ENCODE measurements around the gene STRA6. TPM values are rescaled to one million over a fixed set of nuclear protein-coding genes. Genes with fewer than 3 reads are reported as not detected.

Gene STRA6
- total RNA-seq, 4 donors from 2014 or later, result not detected

DNA sequence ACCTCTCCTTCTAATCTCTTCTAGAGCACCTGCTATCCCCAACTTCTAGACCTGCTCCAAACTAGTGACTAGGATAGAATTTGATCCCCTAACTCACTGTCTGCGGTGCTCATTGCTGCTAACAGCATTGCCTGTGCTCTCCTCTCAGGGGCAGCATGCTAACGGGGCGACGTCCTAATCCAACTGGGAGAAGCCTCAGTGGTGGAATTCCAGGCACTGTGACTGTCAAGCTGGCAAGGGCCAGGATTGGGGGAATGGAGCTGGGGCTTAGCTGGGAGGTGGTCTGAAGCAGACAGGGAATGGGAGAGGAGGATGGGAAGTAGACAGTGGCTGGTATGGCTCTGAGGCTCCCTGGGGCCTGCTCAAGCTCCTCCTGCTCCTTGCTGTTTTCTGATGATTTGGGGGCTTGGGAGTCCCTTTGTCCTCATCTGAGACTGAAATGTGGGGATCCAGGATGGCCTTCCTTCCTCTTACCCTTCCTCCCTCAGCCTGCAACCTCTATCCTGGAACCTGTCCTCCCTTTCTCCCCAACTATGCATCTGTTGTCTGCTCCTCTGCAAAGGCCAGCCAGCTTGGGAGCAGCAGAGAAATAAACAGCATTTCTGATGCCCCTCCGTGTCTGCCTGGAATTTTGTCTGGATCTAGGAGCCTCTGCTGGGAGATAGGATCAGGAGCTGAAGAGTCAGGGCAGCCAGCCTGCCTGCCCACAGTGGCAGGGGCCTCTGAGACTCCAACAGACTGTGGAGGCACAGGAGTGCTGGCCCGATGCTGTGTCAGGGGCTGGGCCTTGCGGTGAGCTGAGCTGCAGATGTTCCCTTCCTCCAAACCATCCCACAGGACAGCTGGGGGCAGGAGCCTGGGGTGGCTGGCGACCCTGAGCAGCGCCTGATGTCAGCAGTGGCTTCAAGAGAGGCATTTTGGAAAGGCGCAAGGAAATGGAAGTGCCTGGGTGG lies 26.0 kb downstream of the STRA6 start:
- peaks cover 42 to 85% of the 10 kb centered on the region in 2 donors for H3K4me1 ChIP-seq
- 85 to 86% methylated on average over 8 to 9 of the region's 10 CpGs for WGBS, 2 donors
- H3K36me3 ChIP-seq, result no peaks in the 10 kb centered on the region
- intact Hi-C loops (cut with DNase I), result no loop called here
- no peaks in the 10 kb centered on the region for H3K9me3 ChIP-seq
- no peak overlapping the region for H3K4me3 ChIP-seq (replicated peaks in 1 of 3)
- DNase-seq, result no peak
- TF ChIP-seq, protein P1, sequence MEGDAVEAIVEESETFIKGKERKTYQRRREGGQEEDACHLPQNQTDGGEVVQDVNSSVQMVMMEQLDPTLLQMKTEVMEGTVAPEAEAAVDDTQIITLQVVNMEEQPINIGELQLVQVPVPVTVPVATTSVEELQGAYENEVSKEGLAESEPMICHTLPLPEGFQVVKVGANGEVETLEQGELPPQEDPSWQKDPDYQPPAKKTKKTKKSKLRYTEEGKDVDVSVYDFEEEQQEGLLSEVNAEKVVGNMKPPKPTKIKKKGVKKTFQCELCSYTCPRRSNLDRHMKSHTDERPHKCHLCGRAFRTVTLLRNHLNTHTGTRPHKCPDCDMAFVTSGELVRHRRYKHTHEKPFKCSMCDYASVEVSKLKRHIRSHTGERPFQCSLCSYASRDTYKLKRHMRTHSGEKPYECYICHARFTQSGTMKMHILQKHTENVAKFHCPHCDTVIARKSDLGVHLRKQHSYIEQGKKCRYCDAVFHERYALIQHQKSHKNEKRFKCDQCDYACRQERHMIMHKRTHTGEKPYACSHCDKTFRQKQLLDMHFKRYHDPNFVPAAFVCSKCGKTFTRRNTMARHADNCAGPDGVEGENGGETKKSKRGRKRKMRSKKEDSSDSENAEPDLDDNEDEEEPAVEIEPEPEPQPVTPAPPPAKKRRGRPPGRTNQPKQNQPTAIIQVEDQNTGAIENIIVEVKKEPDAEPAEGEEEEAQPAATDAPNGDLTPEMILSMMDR (IDR thresholded peaks at IDR 0.05), result no peak
- TF ChIP-seq POLR2A (IDR thresholded peaks at IDR 0.05), result no peak
- peak overlapping the region in 1 of 3 donors; percentile 30 for H3K27ac ChIP-seq
- H3K27me3 ChIP-seq, result no peaks in the 10 kb centered on the region

DNA sequence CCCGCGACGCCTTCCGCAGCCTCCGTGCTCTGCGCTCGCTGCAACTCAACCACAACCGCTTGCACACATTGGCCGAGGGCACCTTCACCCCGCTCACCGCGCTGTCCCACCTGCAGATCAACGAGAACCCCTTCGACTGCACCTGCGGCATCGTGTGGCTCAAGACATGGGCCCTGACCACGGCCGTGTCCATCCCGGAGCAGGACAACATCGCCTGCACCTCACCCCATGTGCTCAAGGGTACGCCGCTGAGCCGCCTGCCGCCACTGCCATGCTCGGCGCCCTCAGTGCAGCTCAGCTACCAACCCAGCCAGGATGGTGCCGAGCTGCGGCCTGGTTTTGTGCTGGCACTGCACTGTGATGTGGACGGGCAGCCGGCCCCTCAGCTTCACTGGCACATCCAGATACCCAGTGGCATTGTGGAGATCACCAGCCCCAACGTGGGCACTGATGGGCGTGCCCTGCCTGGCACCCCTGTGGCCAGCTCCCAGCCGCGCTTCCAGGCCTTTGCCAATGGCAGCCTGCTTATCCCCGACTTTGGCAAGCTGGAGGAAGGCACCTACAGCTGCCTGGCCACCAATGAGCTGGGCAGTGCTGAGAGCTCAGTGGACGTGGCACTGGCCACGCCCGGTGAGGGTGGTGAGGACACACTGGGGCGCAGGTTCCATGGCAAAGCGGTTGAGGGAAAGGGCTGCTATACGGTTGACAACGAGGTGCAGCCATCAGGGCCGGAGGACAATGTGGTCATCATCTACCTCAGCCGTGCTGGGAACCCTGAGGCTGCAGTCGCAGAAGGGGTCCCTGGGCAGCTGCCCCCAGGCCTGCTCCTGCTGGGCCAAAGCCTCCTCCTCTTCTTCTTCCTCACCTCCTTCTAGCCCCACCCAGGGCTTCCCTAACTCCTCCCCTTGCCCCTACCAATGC lies 27.1 kb downstream of the STRA6 start:
- H3K4me1 ChIP-seq, result peaks cover 42 to 84% of the 10 kb centered on the region in 2 donors
- DNase-seq, result no peak
- H3K9me3 ChIP-seq, result no peaks in the 10 kb centered on the region
- no peak overlapping the region for H3K27ac ChIP-seq
- H3K27me3 ChIP-seq, result no peaks in the 10 kb centered on the region
- no peak for TF ChIP-seq POLR2A (IDR thresholded peaks at IDR 0.05)
- TF ChIP-seq, protein P1 (IDR thresholded peaks at IDR 0.05), result no peak
- intact Hi-C loops (cut with DNase I), result no loop called here
- 92% methylated on average over 33 to 36 of the region's 45 CpGs for WGBS, 2 donors
- H3K4me3 ChIP-seq (replicated peaks in 1 of 3), result no peak overlapping the region
- H3K36me3 ChIP-seq, result no peaks in the 10 kb centered on the region

DNA sequence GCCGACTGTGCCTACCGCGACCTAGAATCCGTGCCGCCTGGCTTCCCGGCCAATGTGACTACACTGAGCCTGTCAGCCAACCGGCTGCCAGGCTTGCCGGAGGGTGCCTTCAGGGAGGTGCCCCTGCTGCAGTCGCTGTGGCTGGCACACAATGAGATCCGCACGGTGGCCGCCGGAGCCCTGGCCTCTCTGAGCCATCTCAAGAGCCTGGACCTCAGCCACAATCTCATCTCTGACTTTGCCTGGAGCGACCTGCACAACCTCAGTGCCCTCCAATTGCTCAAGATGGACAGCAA lies 27.7 kb downstream of the STRA6 start:
- Histone ChIP-seq H3K9me3 (no peaks in the 10 kb centered on the region), H3K27me3 (no peaks in the 10 kb centered on the region), H3K4me3 (replicated peaks in 1 of 3) (peak overlapping the region in 1 of 3 donors; percentile 32), H3K27ac (peak overlapping the region; percentile 82 to 93 (median 83)), H3K4me1 (peaks cover 38 to 78% of the 10 kb centered on the region in 2 donors), H3K36me3 (no peaks in the 10 kb centered on the region)
- no peak for DNase-seq
- intact Hi-C loops (cut with DNase I), result no loop called here
- 80 to 85% methylated on average over 1 to 8 of the region's 14 CpGs for WGBS, 2 donors
- no peak for TF ChIP-seq POLR2A (IDR thresholded peaks at IDR 0.05)
- TF ChIP-seq, protein P1 (IDR thresholded peaks at IDR 0.05), result no peak

- H3K9me3 ChIP-seq, result no peaks in the 10 kb centered on the region
- DNase-seq, result peak; percentile 70 to 79
- intact Hi-C loops (cut with DNase I), result no loop called here
- H3K36me3 ChIP-seq, result no peaks in the 10 kb centered on the region
- TF ChIP-seq, protein P1 (IDR thresholded peaks at IDR 0.05), result no peak
- TF ChIP-seq POLR2A (IDR thresholded peaks at IDR 0.05), result no peak
- peaks cover 33 to 73% of the 10 kb centered on the region in 2 donors for H3K4me1 ChIP-seq
- 37 to 47% methylated on average over 18 to 20 of the region's 20 CpGs for WGBS, 2 donors
- H3K4me3 ChIP-seq (replicated peaks in 1 of 3), result peak overlapping the region in 1 of 3 donors; percentile 32
- peak overlapping the region; percentile 82 to 93 (median 83) for H3K27ac ChIP-seq
- H3K27me3 ChIP-seq, result no peaks in the 10 kb centered on the region
Measured at GRCh38 chr15:74174219-74174957, 28.2 kb downstream of the STRA6 start.

Measured in thyroid gland (tissue), 4 donors.